ENCODE data around the gene SCAMP1.

Gene SCAMP1

DNA sequence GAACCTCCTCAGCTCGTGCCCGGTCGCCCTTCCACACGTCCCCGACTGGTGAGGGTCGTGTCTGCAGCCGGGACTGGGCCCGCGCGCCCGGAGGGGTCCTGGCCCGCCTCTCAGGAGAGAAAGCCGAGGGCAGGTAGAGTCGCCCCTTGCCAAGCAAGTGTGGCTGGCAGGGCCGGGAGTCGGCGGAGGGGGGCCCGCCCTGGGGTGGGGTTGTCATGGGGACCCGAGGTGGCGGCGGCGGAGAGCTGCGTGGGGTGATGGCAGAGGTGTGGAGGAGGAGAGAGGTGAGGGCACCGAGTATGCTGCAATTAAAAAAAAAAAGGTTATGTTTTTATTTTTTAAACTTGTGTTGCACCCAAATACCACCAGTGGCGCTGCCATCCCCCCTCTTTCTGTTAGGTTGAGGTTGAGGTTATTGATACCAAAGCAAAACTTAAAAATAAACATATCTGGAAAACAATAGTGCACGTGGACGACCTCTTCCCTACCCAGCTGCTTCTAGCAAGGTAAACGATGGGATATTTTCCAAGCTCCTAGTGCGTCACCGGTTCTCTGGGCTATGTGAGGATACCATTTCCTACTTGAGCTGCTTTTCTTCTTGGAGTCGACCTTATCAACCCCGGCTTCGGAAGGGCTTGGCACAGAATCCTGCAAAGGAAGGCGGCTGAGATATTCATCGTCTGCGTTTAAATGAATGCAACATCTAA lies 660 bp downstream of the SCAMP1 start:
- no peak overlapping the region for H2AK5ac ChIP-seq (ENCODE audit: low read length, severe bottlenecking)
- no peak overlapping the region for H3K27ac ChIP-seq (ENCODE audit: low read length, poor library complexity, severe bottlenecking)
- H3K9ac ChIP-seq (ENCODE audit: low read length): peak overlapping the region; percentile 97
- WGBS: under 1% methylated on average over 33 of the region's 36 CpGs
- peak overlapping the region; percentile 68 for H2BK120ac ChIP-seq (ENCODE audit: low read depth, low read length)
- H3K79me1 ChIP-seq (replicated peaks; ENCODE audit: low read length, poor library complexity, severe bottlenecking): peaks cover 10% of the 10 kb centered on the region
- DNase-seq: peak; percentile 65
- peak overlapping the region; percentile 96 to 97 for H3K4me3 ChIP-seq (ENCODE audit: insufficient read depth in 1 of 2, low read depth in 1 of 2, low read length in 2 of 2)
- peak overlapping the region; percentile 87 for H2AFZ ChIP-seq (ENCODE audit: low read depth, low read length)
- peak overlapping the region; percentile 73 to 94 for H3K18ac ChIP-seq (ENCODE audit: low read depth in 1 of 2, low read length in 2 of 2)
- no peak overlapping the region for H2BK5ac ChIP-seq (ENCODE audit: low read depth, low read length, poor library complexity, severe bottlenecking)
- no peaks in the 10 kb centered on the region for H3K9me3 ChIP-seq (ENCODE audit: control insufficient read depth, low read length)
- peak overlapping the region; percentile 65 for H4K91ac ChIP-seq (ENCODE audit: low read length)
- no peaks in the 10 kb centered on the region for H3K27me3 ChIP-seq (ENCODE audit: control insufficient read depth in 1 of 2, insufficient read depth in 1 of 2, low read length in 2 of 2)
- H2BK15ac ChIP-seq (ENCODE audit: low read depth, poor library complexity, severe bottlenecking): peak overlapping the region; percentile 89
- H3K36me3 ChIP-seq (ENCODE audit: control insufficient read depth in 1 of 2, insufficient read depth in 2 of 2, low read depth in 1 of 2, low read length in 2 of 2): peaks cover 6 to 25% of the 10 kb centered on the region in 2 experiments
- no peak overlapping the region for H3K14ac ChIP-seq (ENCODE audit: low read length in 2 of 2)
- peak overlapping the region; percentile 79 to 91 for H3K4ac ChIP-seq (ENCODE audit: low read depth in 1 of 2, low read length in 2 of 2)
- no peak overlapping the region for H2BK12ac ChIP-seq (ENCODE audit: low read length in 2 of 2)
- H4K8ac ChIP-seq (ENCODE audit: low read length): peak overlapping the region; percentile 90
- peak overlapping the region; percentile 75 to 99 for H3K23ac ChIP-seq (ENCODE audit: low read length in 2 of 2)
- H3K4me2 ChIP-seq (ENCODE audit: low read length, poor library complexity, severe bottlenecking): peak overlapping the region; percentile 73
- no peaks in the 10 kb centered on the region for H3K4me1 ChIP-seq (ENCODE audit: control insufficient read depth, insufficient read depth, low read depth, low read length)

DNA sequence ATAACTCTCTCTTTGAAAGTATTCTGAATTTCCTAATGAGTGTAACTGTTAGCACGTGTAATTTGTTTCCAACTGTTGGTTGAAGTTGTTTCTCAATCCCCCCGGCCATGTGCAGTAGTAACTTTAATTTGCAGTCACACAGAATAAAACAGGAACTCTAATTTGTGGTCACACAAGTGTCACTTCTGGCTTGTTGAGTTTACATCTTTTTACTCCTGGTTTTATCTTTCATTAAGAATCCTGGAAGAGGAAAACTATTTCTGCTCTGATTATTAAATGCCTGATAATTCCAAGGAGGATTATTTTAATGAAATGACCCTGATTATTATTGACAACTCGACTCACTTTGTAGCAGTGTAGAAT lies 1.2 kb downstream of the SCAMP1 start:
- H4K8ac ChIP-seq (ENCODE audit: low read length): no peak overlapping the region
- no peak overlapping the region for H3K14ac ChIP-seq (ENCODE audit: low read length in 2 of 2)
- H2BK12ac ChIP-seq (ENCODE audit: low read length in 2 of 2): no peak overlapping the region
- H3K9ac ChIP-seq (ENCODE audit: low read length): peak overlapping the region; percentile 97
- H3K36me3 ChIP-seq (ENCODE audit: control insufficient read depth in 1 of 2, insufficient read depth in 2 of 2, low read depth in 1 of 2, low read length in 2 of 2): peaks cover 6 to 19% of the 10 kb centered on the region in 2 experiments
- no peak for DNase-seq
- H2BK5ac ChIP-seq (ENCODE audit: low read depth, low read length, poor library complexity, severe bottlenecking): no peak overlapping the region
- H3K4me1 ChIP-seq (ENCODE audit: control insufficient read depth, insufficient read depth, low read depth, low read length): no peaks in the 10 kb centered on the region
- H3K4me2 ChIP-seq (ENCODE audit: low read length, poor library complexity, severe bottlenecking): peak overlapping the region; percentile 73
- peak overlapping the region in 1 of 2 experiments; percentile 97 for H3K4me3 ChIP-seq (ENCODE audit: insufficient read depth in 1 of 2, low read depth in 1 of 2, low read length in 2 of 2)
- H3K79me1 ChIP-seq (replicated peaks; ENCODE audit: low read length, poor library complexity, severe bottlenecking): peaks cover 12% of the 10 kb centered on the region
- WGBS: 0% methylated on average over 1 of the region's 3 CpGs
- H3K27ac ChIP-seq (ENCODE audit: low read length, poor library complexity, severe bottlenecking): no peak overlapping the region
- no peak overlapping the region for H3K4ac ChIP-seq (ENCODE audit: low read depth in 1 of 2, low read length in 2 of 2)
- H2BK120ac ChIP-seq (ENCODE audit: low read depth, low read length): no peak overlapping the region
- H3K23ac ChIP-seq (ENCODE audit: low read length in 2 of 2): no peak overlapping the region
- no peak overlapping the region for H4K91ac ChIP-seq (ENCODE audit: low read length)
- no peaks in the 10 kb centered on the region for H3K9me3 ChIP-seq (ENCODE audit: control insufficient read depth, low read length)
- H2AK5ac ChIP-seq (ENCODE audit: low read length, severe bottlenecking): no peak overlapping the region
- H2AFZ ChIP-seq (ENCODE audit: low read depth, low read length): no peak overlapping the region
- no peak overlapping the region for H3K18ac ChIP-seq (ENCODE audit: low read depth in 1 of 2, low read length in 2 of 2)
- H2BK15ac ChIP-seq (ENCODE audit: low read depth, poor library complexity, severe bottlenecking): no peak overlapping the region
- no peaks in the 10 kb centered on the region for H3K27me3 ChIP-seq (ENCODE audit: control insufficient read depth in 1 of 2, insufficient read depth in 1 of 2, low read length in 2 of 2)

DNA sequence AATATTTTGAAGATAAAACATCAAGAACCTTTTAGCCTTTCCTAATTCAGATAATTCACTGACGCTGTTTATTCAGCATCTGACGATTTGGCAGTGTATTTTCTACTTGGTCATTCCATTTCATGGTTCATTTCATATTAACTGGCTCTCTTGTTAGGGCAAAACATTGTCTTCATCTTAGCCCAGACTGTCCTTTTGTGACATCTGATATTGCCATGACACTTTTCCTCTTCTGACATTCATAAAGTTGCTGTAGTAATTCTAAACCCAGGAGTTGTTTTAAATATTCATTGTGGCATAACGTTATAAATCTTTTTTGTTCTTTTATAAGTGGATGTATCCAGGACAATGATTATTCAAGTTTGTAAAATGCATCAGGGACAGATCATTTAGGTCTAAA lies 1.8 kb downstream of the SCAMP1 start:
- H2AK5ac ChIP-seq (ENCODE audit: low read length, severe bottlenecking): no peak overlapping the region
- no peak overlapping the region for H4K8ac ChIP-seq (ENCODE audit: low read length)
- peak overlapping the region; percentile 97 for H3K9ac ChIP-seq (ENCODE audit: low read length)
- no peak overlapping the region for H3K23ac ChIP-seq (ENCODE audit: low read length in 2 of 2)
- no peak overlapping the region for H3K14ac ChIP-seq (ENCODE audit: low read length in 2 of 2)
- H3K4ac ChIP-seq (ENCODE audit: low read depth in 1 of 2, low read length in 2 of 2): no peak overlapping the region
- no peak for DNase-seq
- no peak overlapping the region for H2AFZ ChIP-seq (ENCODE audit: low read depth, low read length)
- H3K18ac ChIP-seq (ENCODE audit: low read depth in 1 of 2, low read length in 2 of 2): no peak overlapping the region
- H3K36me3 ChIP-seq (ENCODE audit: control insufficient read depth in 1 of 2, insufficient read depth in 2 of 2, low read depth in 1 of 2, low read length in 2 of 2): peaks cover 2 to 13% of the 10 kb centered on the region in 2 experiments
- peaks cover 10% of the 10 kb centered on the region for H3K79me1 ChIP-seq (replicated peaks; ENCODE audit: low read length, poor library complexity, severe bottlenecking)
- no peaks in the 10 kb centered on the region for H3K4me1 ChIP-seq (ENCODE audit: control insufficient read depth, insufficient read depth, low read depth, low read length)
- H2BK12ac ChIP-seq (ENCODE audit: low read length in 2 of 2): no peak overlapping the region
- H3K27ac ChIP-seq (ENCODE audit: low read length, poor library complexity, severe bottlenecking): no peak overlapping the region
- H3K9me3 ChIP-seq (ENCODE audit: control insufficient read depth, low read length): no peaks in the 10 kb centered on the region
- H3K4me2 ChIP-seq (ENCODE audit: low read length, poor library complexity, severe bottlenecking): no peak overlapping the region
- H3K27me3 ChIP-seq (ENCODE audit: control insufficient read depth in 1 of 2, insufficient read depth in 1 of 2, low read length in 2 of 2): no peaks in the 10 kb centered on the region
- 95% methylated on average over 3 of the region's 3 CpGs for WGBS
- no peak overlapping the region for H2BK120ac ChIP-seq (ENCODE audit: low read depth, low read length)
- H4K91ac ChIP-seq (ENCODE audit: low read length): no peak overlapping the region
- no peak overlapping the region for H2BK5ac ChIP-seq (ENCODE audit: low read depth, low read length, poor library complexity, severe bottlenecking)
- no peak overlapping the region for H2BK15ac ChIP-seq (ENCODE audit: low read depth, poor library complexity, severe bottlenecking)
- H3K4me3 ChIP-seq (ENCODE audit: insufficient read depth in 1 of 2, low read depth in 1 of 2, low read length in 2 of 2): peak overlapping the region in 1 of 2 experiments; percentile 97

DNA sequence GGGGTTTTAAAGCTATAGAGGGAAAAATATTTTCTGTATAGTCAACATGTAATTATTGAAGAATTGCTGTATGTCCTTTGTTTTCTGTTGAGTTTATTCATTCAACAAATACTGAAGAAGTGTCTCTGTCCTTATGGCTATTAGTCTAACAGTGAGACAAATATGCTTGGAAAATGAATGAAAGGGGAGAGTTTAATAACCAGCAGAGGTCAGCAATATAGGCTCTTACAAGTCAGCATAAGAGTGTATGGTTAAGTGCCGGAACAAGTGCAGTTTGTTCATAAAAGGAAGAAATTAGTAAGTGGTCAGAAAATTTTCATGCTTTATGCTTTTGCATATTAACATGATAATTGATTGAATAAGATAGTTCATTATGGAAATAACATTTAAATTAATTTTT lies 3.6 kb downstream of the SCAMP1 start:
- Histone ChIP-seq H2AFZ (ENCODE audit: low read depth, low read length) (no peak overlapping the region), H2BK15ac (ENCODE audit: low read depth, poor library complexity, severe bottlenecking) (no peak overlapping the region), H3K14ac (ENCODE audit: low read length in 2 of 2) (no peak overlapping the region), H3K23ac (ENCODE audit: low read length in 2 of 2) (no peak overlapping the region), H3K9ac (ENCODE audit: low read length) (no peak overlapping the region), H4K8ac (ENCODE audit: low read length) (no peak overlapping the region), H3K27ac (ENCODE audit: low read length, poor library complexity, severe bottlenecking) (no peak overlapping the region), H3K4me3 (ENCODE audit: insufficient read depth in 1 of 2, low read depth in 1 of 2, low read length in 2 of 2) (no peak overlapping the region), H4K91ac (ENCODE audit: low read length) (no peak overlapping the region), H3K27me3 (ENCODE audit: control insufficient read depth in 1 of 2, insufficient read depth in 1 of 2, low read length in 2 of 2) (no peaks in the 10 kb centered on the region), H2BK12ac (ENCODE audit: low read length in 2 of 2) (no peak overlapping the region), H3K18ac (ENCODE audit: low read depth in 1 of 2, low read length in 2 of 2) (no peak overlapping the region), H3K79me1 (replicated peaks; ENCODE audit: low read length, poor library complexity, severe bottlenecking) (peaks cover 14% of the 10 kb centered on the region), H2BK5ac (ENCODE audit: low read depth, low read length, poor library complexity, severe bottlenecking) (no peak overlapping the region), H3K9me3 (ENCODE audit: control insufficient read depth, low read length) (no peaks in the 10 kb centered on the region), H3K4me2 (ENCODE audit: low read length, poor library complexity, severe bottlenecking) (no peak overlapping the region), H3K4ac (ENCODE audit: low read depth in 1 of 2, low read length in 2 of 2) (no peak overlapping the region), H3K36me3 (ENCODE audit: control insufficient read depth in 1 of 2, insufficient read depth in 2 of 2, low read depth in 1 of 2, low read length in 2 of 2) (no peaks in the 10 kb centered on the region), H2AK5ac (ENCODE audit: low read length, severe bottlenecking) (no peak overlapping the region), H2BK120ac (ENCODE audit: low read depth, low read length) (no peak overlapping the region), H3K4me1 (ENCODE audit: control insufficient read depth, insufficient read depth, low read depth, low read length) (no peaks in the 10 kb centered on the region)
- no peak for DNase-seq
- 85% methylated on average over 1 of the region's 1 CpG for WGBS

Measured in mesenchymal stem cell (in vitro differentiated cells and primary cell).